ENCODE measurements around the gene SLC6A9.
A peak's percentile ranks its signal among the peaks of the same experiment; 100 is the strongest.

The SLC6A9 gene

GRCh38 chr1:43998000-43998378 lies 33.3 kb downstream of the SLC6A9 start:
- no peak for DNase-seq

- DNase-seq: no peak
Observed at GRCh38 chr1:43997295-43997999, 33.8 kb downstream of the SLC6A9 start.

GRCh38 chr1:43996733-43997115 lies 34.5 kb downstream of the SLC6A9 start:
- no peak for DNase-seq

- DNase-seq: no peak
Observed at GRCh38 chr1:43995984-43996732, 35.1 kb downstream of the SLC6A9 start.

GRCh38 chr1:43994794-43995790 lies 36.2 kb downstream of the SLC6A9 start:
- DNase-seq: no peak

GRCh38 chr1:43994071-43994470 lies 37.2 kb downstream of the SLC6A9 start:
- DNase-seq: no peak

GRCh38 chr1:43993206-43993914 lies 37.9 kb downstream of the SLC6A9 start:
- no peak for DNase-seq

GRCh38 chr1:43992232-43992995 lies 38.8 kb downstream of the SLC6A9 start:
- DNase-seq: no peak

GRCh38 chr1:43991476-43992231 lies 39.6 kb downstream of the SLC6A9 start, which contains the start of gene CCDC24:
Gene CCDC24 (plus strand): TSS chr1:43991599. CDS start chr1:43991879, 280 bp downstream.
- peak; percentile 81 for DNase-seq

- DNase-seq: no peak
Observed at GRCh38 chr1:43991200-43991475, 40.1 kb downstream of the SLC6A9 start.

GRCh38 chr1:43990271-43991199 lies 40.7 kb downstream of the SLC6A9 start:
- DNase-seq: no peak

GRCh38 chr1:43987159-43987902 lies 43.9 kb downstream of the SLC6A9 start:
- DNase-seq: no peak

GRCh38 chr1:43986712-43987111 lies 44.5 kb downstream of the SLC6A9 start:
- DNase-seq: no peak

- DNase-seq: no peak
Observed at GRCh38 chr1:43985984-43986595, 45.2 kb downstream of the SLC6A9 start.

- no peak for DNase-seq
Observed at GRCh38 chr1:43984855-43985254, 46.4 kb downstream of the SLC6A9 start.

GRCh38 chr1:43983253-43983899 lies 47.9 kb downstream of the SLC6A9 start:
- DNase-seq: no peak

- no peak for DNase-seq
Observed at GRCh38 chr1:43982808-43983207, 48.5 kb downstream of the SLC6A9 start.

- DNase-seq: no peak
Observed at GRCh38 chr1:43982241-43982640, 49.0 kb downstream of the SLC6A9 start.
